ENCODE results near the gene PEF1. TPM values are rescaled to one million over a fixed set of nuclear protein-coding genes. Genes with fewer than 3 reads are reported as not detected.

Gene PEF1
- total RNA-seq, 4 donors from 2014 or later: 180 to 355 (median 312) TPM

DNA sequence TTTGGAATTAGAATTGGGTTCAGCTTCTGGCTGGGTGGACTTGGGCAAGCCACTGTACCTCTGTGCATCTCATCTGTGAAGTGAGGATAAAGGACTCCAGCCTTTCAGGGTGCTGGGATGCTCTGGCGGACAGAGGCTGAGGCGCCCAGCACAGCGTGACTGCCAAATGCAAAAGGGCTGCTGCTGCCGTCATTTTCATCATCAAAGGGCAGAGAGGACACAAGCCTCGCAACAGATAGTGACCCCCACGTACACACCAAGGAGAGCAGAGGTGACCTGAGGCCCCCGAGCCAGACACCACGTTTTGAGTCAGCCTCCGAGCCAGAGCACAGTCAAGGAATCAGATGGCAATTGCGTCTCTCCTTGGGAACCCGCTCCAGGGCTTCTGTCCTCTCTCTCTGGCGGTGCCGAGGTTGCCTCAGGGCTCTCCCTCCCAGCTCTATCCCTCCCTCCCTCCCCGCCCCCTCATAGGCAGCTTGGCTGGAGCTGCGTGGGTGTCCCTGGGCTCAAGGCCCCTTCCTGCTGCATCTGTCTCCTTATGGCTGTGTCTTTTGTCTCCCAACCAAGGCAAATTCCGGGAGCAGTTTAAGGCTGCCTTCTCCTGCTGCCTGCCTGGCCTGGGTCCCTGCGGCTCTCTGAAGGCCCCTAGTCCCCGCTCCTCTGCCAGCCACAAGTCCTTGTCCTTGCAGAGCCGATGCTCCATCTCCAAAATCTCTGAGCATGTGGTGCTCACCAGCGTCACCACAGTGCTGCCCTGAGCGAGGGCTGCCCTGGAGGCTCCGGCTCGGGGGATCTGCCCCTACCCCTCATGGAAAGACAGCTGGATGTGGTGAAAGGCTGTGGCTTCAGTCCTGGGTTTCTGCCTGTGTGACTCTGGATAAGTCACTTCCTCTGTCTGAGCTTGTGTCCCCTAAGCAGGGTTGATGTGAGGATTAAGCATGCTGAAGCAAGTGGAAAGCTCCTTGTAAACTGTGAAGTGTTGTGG is 18.2 kb downstream of the PEF1 start:
- Histone ChIP-seq H3K9me3 (no peaks in the 10 kb centered on the region), H3K4me1 (peaks cover 44 to 56% of the 10 kb centered on the region in 2 donors), H3K27ac (peak overlapping the region; percentile 96 to 99 (median 99)), H3K36me3 (peaks cover 18 to 29% of the 10 kb centered on the region in 2 donors), H3K4me3 (replicated peaks in 1 of 3) (no peak overlapping the region), H3K27me3 (no peaks in the 10 kb centered on the region)
- WGBS, 2 donors: 72 to 79% methylated on average over 15 to 23 of the region's 23 CpGs
- intact Hi-C loops (cut with DNase I): no loop called here
- DNase-seq: no peak
- TF ChIP-seq CTCF (IDR thresholded peaks at IDR 0.05) (no peak), POLR2A (IDR thresholded peaks at IDR 0.05) (no peak)

DNA sequence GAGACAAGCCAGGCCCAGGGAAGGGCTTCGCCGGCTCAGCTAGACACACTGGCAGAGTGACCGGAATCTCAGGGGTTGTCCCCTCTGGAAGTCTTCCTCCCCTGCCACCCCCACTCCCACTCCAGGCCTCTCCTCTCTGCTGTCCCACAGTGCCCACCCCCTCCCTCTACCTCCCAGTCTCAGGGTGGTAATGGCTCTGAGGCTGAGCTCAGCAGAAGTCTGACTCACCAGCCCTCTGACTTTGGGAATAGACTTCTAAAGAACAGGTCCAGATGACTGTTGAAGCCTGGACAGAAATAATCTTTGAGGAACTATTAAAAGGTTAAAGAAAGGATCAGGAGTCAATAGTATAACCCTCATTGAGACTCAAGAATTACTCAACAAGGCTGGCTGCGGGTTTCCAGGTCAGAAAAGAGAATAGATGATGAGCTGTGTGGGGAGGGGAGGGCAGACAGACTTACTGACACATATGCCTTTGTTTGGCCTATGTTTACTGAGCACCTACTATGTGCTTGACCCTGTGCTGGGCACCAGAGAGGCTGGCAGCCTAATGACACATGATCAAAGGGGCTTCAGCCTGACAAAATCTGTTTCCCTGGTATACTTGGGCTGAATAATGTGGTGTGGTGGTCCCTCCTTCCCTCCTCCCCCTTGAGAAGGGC is 19.0 kb downstream of the PEF1 start:
- 84 to 85% methylated on average over 4 of the region's 4 CpGs for WGBS, 2 donors
- Histone ChIP-seq H3K4me3 (replicated peaks in 1 of 3) (no peak overlapping the region), H3K4me1 (peaks cover 44 to 56% of the 10 kb centered on the region in 2 donors), H3K9me3 (no peaks in the 10 kb centered on the region), H3K27ac (peak overlapping the region; percentile 96 to 99 (median 99)), H3K27me3 (no peaks in the 10 kb centered on the region), H3K36me3 (peaks cover 11 to 22% of the 10 kb centered on the region in 2 donors)
- DNase-seq: peak in 1 of 2 donors; percentile 33
- TF ChIP-seq CTCF (IDR thresholded peaks at IDR 0.05): no peak
- intact Hi-C loops (cut with DNase I): no loop called here

GRCh38 chr1:31624731-31625514 is 19.8 kb downstream of the PEF1 start:
- WGBS, 2 donors: 92 to 94% methylated on average over 14 to 15 of the region's 16 CpGs
- H3K27ac ChIP-seq: peak overlapping the region; percentile 96 to 99 (median 99)

GRCh38 chr1:31624309-31624708 is 20.4 kb downstream of the PEF1 start:
- 71 to 85% methylated on average over 5 of the region's 5 CpGs for WGBS, 2 donors
- H3K9me3 ChIP-seq: no peaks in the 10 kb centered on the region
- peak overlapping the region in 1 of 3 donors; percentile 10 for H3K27ac ChIP-seq
- no peak overlapping the region for H3K4me3 ChIP-seq (replicated peaks in 1 of 3)
- intact Hi-C loops (cut with DNase I): no loop called here
- TF ChIP-seq POLR2A (IDR thresholded peaks at IDR 0.05) (no peak), CTCF (IDR thresholded peaks at IDR 0.05) (no peak)
- no peaks in the 10 kb centered on the region for H3K27me3 ChIP-seq
- peaks cover 34 to 48% of the 10 kb centered on the region in 2 donors for H3K4me1 ChIP-seq
- DNase-seq: no peak
- peaks cover 4 to 8% of the 10 kb centered on the region in 2 donors for H3K36me3 ChIP-seq

More at GRCh38 chr1:31624731-31625514, 19.8 kb downstream of the PEF1 start:
- intact Hi-C loops (cut with DNase I): no loop called here
- no peaks in the 10 kb centered on the region for H3K27me3 ChIP-seq
- H3K9me3 ChIP-seq: no peaks in the 10 kb centered on the region
- no peak overlapping the region for H3K4me3 ChIP-seq (replicated peaks in 1 of 3)
- TF ChIP-seq CTCF (IDR thresholded peaks at IDR 0.05) (no peak), POLR2A (IDR thresholded peaks at IDR 0.05) (no peak)
- peaks cover 40 to 50% of the 10 kb centered on the region in 2 donors for H3K4me1 ChIP-seq
- H3K36me3 ChIP-seq: peaks cover 4 to 14% of the 10 kb centered on the region in 2 donors
- DNase-seq: no peak

All from thyroid gland (tissue), 4 donors.